ENCODE data around the gene DBN1.
A peak's percentile ranks its signal among the peaks of the same experiment; 100 is the strongest.

DBN1 gene

GRCh38 chr5:177455661-177456590 is 17.5 kb downstream of the DBN1 start:
- DNase-seq: peak; percentile 99

DNA sequence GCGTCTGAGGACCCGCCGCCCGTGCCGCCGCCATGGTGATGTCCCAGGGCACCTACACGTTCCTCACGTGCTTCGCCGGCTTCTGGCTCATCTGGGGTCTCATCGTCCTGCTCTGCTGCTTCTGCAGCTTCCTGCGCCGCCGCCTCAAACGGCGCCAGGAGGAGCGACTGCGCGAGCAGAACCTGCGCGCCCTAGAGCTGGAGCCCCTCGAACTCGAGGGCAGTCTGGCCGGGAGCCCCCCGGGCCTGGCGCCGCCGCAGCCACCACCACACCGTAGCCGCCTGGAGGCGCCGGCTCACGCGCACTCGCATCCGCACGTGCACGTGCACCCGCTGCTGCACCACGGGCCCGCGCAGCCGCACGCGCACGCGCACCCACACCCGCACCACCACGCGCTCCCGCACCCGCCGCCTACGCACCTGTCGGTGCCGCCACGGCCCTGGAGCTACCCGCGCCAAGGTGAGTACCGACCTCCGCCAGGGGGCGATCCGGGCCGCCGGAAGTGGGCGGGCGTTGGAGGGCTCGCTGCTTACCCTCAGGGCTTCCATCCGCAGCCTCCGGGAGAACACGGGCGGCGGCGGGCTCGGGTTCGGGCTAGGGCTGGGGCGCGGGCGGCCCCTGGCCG is 18.3 kb downstream of the DBN1 start:
- peak; percentile 98 for DNase-seq

GRCh38 chr5:177454397-177455035 is 18.9 kb downstream of the DBN1 start:
- DNase-seq: peak; percentile 100

- no peak for DNase-seq
Measured at GRCh38 chr5:177453852-177454396, 19.5 kb downstream of the DBN1 start.

GRCh38 chr5:177452688-177453638 is 20.5 kb downstream of the DBN1 start:
- no peak for DNase-seq

GRCh38 chr5:177450667-177451424 is 22.6 kb downstream of the DBN1 start:
- no peak for DNase-seq

GRCh38 chr5:177449140-177450061 is 24.0 kb downstream of the DBN1 start:
- DNase-seq: no peak

DNA sequence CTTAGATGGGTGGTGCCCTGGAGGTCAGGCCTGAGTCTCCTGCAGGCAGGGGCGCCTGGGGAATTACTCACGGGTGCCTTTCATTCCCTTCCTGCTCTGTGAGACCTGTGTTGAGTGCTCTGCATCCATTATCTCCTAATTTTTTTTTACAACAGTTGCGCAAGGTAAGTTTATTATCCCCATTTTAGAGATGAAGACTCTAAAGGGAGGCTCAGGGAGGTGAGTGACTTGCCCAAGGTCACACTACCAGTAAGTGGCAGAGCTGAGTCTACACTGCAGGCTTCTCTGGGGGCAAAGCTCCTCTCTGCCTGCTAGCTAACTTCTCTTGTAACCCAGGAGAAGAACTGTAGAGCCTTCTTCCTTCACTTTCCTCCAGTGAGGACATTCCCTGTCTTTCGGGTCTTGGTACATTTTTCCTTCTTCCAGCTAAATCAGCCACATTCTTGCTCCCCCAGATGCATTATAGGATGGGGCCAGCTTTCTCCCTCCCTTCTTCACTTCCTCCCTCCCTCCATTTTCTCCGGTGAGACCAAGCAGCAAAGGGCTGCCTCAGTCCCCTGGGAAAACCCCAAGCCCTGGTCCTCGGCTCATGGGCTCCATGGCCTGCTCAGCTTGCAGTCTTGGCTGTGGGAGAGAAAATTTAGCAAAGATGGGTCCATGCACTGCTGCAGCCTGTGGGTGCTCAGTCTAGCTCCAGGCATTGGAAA is 25.0 kb downstream of the DBN1 start:
- DNase-seq: no peak

- peak; percentile 79 for DNase-seq
Measured at GRCh38 chr5:177447611-177448243, 25.7 kb downstream of the DBN1 start.

GRCh38 chr5:177447066-177447610 is 26.3 kb downstream of the DBN1 start:
- DNase-seq: peak; percentile 86

DNA sequence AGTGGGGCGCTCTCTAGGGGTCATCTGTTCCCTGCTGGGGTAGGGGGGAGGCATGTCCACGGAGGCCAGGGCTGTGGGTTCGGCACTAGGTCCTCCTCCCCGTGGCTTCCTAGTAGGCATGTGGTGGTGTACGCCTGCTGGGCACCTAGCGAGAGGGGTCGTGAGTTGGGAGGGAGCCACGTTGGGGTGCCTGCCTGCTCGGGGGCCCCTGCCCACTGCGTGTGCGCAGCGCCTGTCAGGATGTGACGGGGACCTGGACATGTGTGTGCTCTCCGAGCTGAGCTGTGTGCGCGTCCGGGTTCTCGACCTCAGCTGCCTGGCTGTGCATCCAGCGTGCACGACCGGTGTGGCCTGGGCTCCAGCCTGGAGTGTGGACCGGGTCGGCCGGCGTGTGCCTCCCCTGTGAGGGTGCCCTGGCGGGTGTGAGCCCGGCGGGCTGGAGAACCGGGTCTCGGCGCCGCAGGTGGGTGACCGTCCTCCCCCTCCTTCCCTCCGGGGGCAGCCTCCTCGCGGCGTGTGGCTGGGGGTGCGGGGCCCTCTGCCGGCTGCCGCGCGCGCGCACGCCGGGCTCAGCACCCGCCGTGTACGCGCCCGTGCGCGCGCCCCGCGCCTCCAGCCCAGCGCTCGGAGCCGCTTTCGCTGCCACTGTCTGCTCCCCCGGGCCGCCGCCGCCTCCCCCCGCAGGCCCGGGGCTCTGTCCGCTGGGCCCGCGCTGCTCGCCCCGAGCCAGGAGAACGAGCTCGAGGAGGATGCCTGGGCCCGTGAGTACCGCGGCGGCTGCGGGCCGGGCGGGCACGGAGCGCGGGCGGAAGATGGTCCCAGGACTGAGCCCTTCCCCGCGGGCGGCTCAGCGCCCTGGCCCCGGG is 27.0 kb downstream of the DBN1 start, which contains the start of gene PRR7:
Gene PRR7 (plus strand): TSS at position 615 of the 866 bp plus-strand sequence. CDS start 8,254 bp downstream, outside the sequence.
- DNase-seq: peak; percentile 87

DNA sequence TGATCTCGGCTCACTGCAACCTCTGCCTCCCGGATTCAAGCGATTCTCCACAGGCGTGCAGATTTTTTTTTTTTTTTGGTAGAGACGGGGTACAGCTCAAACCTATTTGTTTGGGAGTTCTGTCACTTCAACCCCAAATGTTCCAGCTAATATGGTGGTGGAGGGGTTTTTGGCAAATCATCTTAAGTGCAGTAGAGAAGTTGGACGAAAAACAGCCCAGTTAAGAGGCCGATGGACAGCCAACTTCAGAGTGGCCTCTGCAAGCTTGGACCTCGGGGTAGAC is 27.6 kb downstream of the DBN1 start:
- no peak for DNase-seq

GRCh38 chr5:177445052-177445916 is 28.1 kb downstream of the DBN1 start:
- peak; percentile 76 for DNase-seq

GRCh38 chr5:177444106-177445051 is 29.1 kb downstream of the DBN1 start:
- DNase-seq: peak; percentile 69

- DNase-seq: peak; percentile 64
Measured at GRCh38 chr5:177443144-177443983, 30.1 kb downstream of the DBN1 start.

Data from activated CD8-positive, alpha-beta memory T cell treated with anti-CD3 and anti-CD28 coated beads, Interleukin-2, amount 50 U/mL, for 48 hours (primary cell).